HepG2 (cell line): ENCODE measurements around the gene TF. TPM values are rescaled to one million over a fixed set of nuclear protein-coding genes. Genes with fewer than 3 reads are reported as not detected.

Experiments
- HCFC1 ChIP-seq: fragments of 150-350 bp; IDR thresholded peaks from 2 replicates; pipeline ENCODE4 v1.6.1; 2014; ENCODE audit warnings: low read depth, low read length
- PCBP1 ChIP-seq: fragments of 200-400 bp; formaldehyde crosslinking; IDR thresholded peaks from 2 replicates; pipeline ENCODE4 v1.6.1; 2017; ENCODE audit warnings: mild to moderate bottlenecking, low read depth, low read length, borderline replicate concordance
- RFXANK ChIP-seq: IDR thresholded peaks from 2 replicates; pipeline ENCODE4 v1.6.1; 2016
- RNF2 ChIP-seq: fragments of 450-650 bp; conservative IDR thresholded peaks from 2 replicates; pipeline ENCODE4 v1.6.1; 2016; ENCODE audit warnings: low read depth
- STAG1 ChIP-seq: sonication (generic); formaldehyde crosslinking; IDR thresholded peaks from 2 replicates; pipeline ENCODE4 v1.4.0; 2020; ENCODE audit warnings: missing genetic modification reagents
- TBL1XR1 ChIP-seq: fragments of 150-350 bp; IDR thresholded peaks from 2 replicates; pipeline ENCODE4 v1.6.1; 2014; ENCODE audit warnings: borderline replicate concordance, low read length; ENCODE audit not compliant: partially characterized antibody
- ZFYVE20 ChIP-seq: sonication (generic); formaldehyde crosslinking; IDR thresholded peaks from 2 replicates; pipeline ENCODE4 v1.8.0; 2023; ENCODE audit warnings: low read depth, mild to moderate bottlenecking, moderate library complexity, missing genetic modification reagents, borderline replicate concordance
- ZMYM2 ChIP-seq: sonication (generic); formaldehyde crosslinking; IDR thresholded peaks from 2 replicates; pipeline ENCODE4 v1.8.0; 2022; ENCODE audit warnings: mild to moderate bottlenecking, missing genetic modification reagents
- ZNF343 ChIP-seq: sonication (generic); formaldehyde crosslinking; IDR thresholded peaks from 2 replicates; pipeline ENCODE4 v1.4.0; 2020; ENCODE audit warnings: mild to moderate bottlenecking, missing genetic modification reagents
- ZNF446 ChIP-seq: sonication (generic); formaldehyde crosslinking; IDR thresholded peaks from 2 replicates; pipeline ENCODE4 v1.5.0; 2020; ENCODE audit warnings: mild to moderate bottlenecking, missing genetic modification reagents
- ZNF567 ChIP-seq: sonication (generic); formaldehyde crosslinking; IDR thresholded peaks from 2 replicates; pipeline ENCODE4 v1.8.1; 2023; ENCODE audit warnings: mild to moderate bottlenecking, missing genetic modification reagents, borderline replicate concordance
- ZNF703 ChIP-seq: sonication (generic); formaldehyde crosslinking; IDR thresholded peaks from 2 replicates; pipeline ENCODE4 v1.5.1; 2020; ENCODE audit warnings: missing genetic modification reagents, mild to moderate bottlenecking, moderate library complexity, borderline replicate concordance
- ZNF816 ChIP-seq: sonication (generic); formaldehyde crosslinking; IDR thresholded peaks from 2 replicates; pipeline ENCODE4 v1.8.0; 2022; ENCODE audit warnings: missing genetic modification reagents, mild to moderate bottlenecking, borderline replicate concordance
- polyA plus RNA-seq, 8 experiments: library from polyadenylated mRNA; depleted of rRNA in 3 of 8; stranded (reverse) in 7 of 8; unstranded in 1 of 8; fragments of >200 nt; fragmentation: Illumina TruSeq in 4 of 8; extraction: Trizol in 4 of 8; gene quantifications; 2 replicates each; pipeline versions ENCODE4 v1.2.1 to v1.2.3, GENCODE V29; 2011 to 2016; ENCODE audit warnings: low read depth in 4 of 8, missing spikeins in 1 of 8, mixed read lengths in 1 of 8; ENCODE audit not compliant: insufficient read depth in 1 of 8
- total RNA-seq, 5 experiments: library from RNA; depleted of rRNA; stranded (reverse); fragments of >200 nt; fragmentation: Illumina TruSeq; extraction: Trizol; gene quantifications; 2 replicates each; pipeline ENCODE4 v1.2.3, GENCODE V29; 2016; ENCODE audit warnings: low read depth in 1 of 5
- TF ChIP-seq, protein P1 (sequence below): sonication (generic); formaldehyde crosslinking; IDR thresholded peaks from 2 replicates; pipeline ENCODE4 v1.9.0; 2022; ENCODE audit warnings: missing genetic modification reagents, mild to moderate bottlenecking, borderline replicate concordance
- TF ChIP-seq, protein P2 (sequence below): sonication (generic); formaldehyde crosslinking; IDR thresholded peaks from 2 replicates; pipeline ENCODE4 v1.8.1; 2023; ENCODE audit warnings: mild to moderate bottlenecking, missing genetic modification reagents
- TF ChIP-seq, protein P3 (sequence below): sonication (generic); formaldehyde crosslinking; IDR thresholded peaks from 2 replicates; pipeline ENCODE4 v1.4.0; 2020; ENCODE audit warnings: missing genetic modification reagents
- TF ChIP-seq, protein P4 (sequence below): sonication (generic); formaldehyde crosslinking; IDR thresholded peaks from 2 replicates; pipeline ENCODE4 v1.5.0; 2020; ENCODE audit warnings: mild to moderate bottlenecking, missing genetic modification reagents, borderline replicate concordance

Gene TF
- total and polyA plus RNA-seq, 2 of the 13 experiments (the other 11 are each of a cell fraction or from before 2014, with no cell fraction given): 10,074 to 11,821 TPM

DNA sequence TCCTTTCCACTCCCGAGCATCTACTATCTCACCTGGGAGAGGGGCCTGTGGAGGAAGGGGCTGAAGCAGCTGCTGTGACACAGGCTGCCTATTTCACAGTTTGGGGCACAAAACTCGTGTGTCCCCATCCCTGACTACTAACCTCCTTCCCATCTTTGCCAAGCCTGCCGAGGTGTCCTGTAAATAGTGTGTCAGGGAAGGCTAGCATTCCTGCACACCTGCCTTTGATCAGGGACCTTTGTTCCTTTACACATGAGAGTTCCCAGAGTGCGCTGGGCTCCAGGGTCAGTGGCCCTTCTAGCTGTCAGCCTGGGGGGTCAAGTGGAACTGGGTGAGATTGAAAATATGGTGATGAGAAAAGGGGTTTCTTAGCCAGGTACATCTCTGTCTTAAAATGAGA lies 13.0 kb upstream of the TF start (continued):
- TF ChIP-seq, protein P1, sequence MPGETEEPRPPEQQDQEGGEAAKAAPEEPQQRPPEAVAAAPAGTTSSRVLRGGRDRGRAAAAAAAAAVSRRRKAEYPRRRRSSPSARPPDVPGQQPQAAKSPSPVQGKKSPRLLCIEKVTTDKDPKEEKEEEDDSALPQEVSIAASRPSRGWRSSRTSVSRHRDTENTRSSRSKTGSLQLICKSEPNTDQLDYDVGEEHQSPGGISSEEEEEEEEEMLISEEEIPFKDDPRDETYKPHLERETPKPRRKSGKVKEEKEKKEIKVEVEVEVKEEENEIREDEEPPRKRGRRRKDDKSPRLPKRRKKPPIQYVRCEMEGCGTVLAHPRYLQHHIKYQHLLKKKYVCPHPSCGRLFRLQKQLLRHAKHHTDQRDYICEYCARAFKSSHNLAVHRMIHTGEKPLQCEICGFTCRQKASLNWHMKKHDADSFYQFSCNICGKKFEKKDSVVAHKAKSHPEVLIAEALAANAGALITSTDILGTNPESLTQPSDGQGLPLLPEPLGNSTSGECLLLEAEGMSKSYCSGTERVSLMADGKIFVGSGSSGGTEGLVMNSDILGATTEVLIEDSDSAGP (CRISPR knock-in tag): peak; percentile 34; the same call in 1 of the 2 replicates
- no peak for TF ChIP-seq ZNF567 (CRISPR knock-in tag)
- TF ChIP-seq ZNF446 (CRISPR knock-in tag): no peak
- no peak for TF ChIP-seq ZNF703
- TF ChIP-seq ZNF343 (CRISPR knock-in tag): no peak
- TF ChIP-seq TBL1XR1: peak; percentile 79
- TF ChIP-seq, protein P2, sequence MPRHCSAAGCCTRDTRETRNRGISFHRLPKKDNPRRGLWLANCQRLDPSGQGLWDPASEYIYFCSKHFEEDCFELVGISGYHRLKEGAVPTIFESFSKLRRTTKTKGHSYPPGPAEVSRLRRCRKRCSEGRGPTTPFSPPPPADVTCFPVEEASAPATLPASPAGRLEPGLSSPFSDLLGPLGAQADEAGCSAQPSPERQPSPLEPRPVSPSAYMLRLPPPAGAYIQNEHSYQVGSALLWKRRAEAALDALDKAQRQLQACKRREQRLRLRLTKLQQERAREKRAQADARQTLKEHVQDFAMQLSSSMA (CRISPR knock-in tag): no peak
- no peak for TF ChIP-seq HCFC1
- 0 out of 2 replicates have a peak, but pooled peaks have one; percentile 37 for TF ChIP-seq RFXANK (CRISPR knock-in tag)
- TF ChIP-seq, protein P3, sequence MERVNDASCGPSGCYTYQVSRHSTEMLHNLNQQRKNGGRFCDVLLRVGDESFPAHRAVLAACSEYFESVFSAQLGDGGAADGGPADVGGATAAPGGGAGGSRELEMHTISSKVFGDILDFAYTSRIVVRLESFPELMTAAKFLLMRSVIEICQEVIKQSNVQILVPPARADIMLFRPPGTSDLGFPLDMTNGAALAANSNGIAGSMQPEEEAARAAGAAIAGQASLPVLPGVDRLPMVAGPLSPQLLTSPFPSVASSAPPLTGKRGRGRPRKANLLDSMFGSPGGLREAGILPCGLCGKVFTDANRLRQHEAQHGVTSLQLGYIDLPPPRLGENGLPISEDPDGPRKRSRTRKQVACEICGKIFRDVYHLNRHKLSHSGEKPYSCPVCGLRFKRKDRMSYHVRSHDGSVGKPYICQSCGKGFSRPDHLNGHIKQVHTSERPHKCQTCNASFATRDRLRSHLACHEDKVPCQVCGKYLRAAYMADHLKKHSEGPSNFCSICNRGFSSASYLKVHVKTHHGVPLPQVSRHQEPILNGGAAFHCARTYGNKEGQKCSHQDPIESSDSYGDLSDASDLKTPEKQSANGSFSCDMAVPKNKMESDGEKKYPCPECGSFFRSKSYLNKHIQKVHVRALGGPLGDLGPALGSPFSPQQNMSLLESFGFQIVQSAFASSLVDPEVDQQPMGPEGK (CRISPR knock-in tag): peak; percentile 95
- TF ChIP-seq ZFYVE20: no peak
- TF ChIP-seq STAG1 (CRISPR knock-in tag): peak; percentile 25; the same call in 1 of the 2 replicates
- peak; percentile 74; the same call in 1 of the 2 replicates for TF ChIP-seq ZMYM2 (CRISPR knock-in tag)
- peak; percentile 53; the same call in 1 of the 2 replicates for TF ChIP-seq ZNF816 (CRISPR knock-in tag)
- no peak for TF ChIP-seq RNF2
- TF ChIP-seq, protein P4, sequence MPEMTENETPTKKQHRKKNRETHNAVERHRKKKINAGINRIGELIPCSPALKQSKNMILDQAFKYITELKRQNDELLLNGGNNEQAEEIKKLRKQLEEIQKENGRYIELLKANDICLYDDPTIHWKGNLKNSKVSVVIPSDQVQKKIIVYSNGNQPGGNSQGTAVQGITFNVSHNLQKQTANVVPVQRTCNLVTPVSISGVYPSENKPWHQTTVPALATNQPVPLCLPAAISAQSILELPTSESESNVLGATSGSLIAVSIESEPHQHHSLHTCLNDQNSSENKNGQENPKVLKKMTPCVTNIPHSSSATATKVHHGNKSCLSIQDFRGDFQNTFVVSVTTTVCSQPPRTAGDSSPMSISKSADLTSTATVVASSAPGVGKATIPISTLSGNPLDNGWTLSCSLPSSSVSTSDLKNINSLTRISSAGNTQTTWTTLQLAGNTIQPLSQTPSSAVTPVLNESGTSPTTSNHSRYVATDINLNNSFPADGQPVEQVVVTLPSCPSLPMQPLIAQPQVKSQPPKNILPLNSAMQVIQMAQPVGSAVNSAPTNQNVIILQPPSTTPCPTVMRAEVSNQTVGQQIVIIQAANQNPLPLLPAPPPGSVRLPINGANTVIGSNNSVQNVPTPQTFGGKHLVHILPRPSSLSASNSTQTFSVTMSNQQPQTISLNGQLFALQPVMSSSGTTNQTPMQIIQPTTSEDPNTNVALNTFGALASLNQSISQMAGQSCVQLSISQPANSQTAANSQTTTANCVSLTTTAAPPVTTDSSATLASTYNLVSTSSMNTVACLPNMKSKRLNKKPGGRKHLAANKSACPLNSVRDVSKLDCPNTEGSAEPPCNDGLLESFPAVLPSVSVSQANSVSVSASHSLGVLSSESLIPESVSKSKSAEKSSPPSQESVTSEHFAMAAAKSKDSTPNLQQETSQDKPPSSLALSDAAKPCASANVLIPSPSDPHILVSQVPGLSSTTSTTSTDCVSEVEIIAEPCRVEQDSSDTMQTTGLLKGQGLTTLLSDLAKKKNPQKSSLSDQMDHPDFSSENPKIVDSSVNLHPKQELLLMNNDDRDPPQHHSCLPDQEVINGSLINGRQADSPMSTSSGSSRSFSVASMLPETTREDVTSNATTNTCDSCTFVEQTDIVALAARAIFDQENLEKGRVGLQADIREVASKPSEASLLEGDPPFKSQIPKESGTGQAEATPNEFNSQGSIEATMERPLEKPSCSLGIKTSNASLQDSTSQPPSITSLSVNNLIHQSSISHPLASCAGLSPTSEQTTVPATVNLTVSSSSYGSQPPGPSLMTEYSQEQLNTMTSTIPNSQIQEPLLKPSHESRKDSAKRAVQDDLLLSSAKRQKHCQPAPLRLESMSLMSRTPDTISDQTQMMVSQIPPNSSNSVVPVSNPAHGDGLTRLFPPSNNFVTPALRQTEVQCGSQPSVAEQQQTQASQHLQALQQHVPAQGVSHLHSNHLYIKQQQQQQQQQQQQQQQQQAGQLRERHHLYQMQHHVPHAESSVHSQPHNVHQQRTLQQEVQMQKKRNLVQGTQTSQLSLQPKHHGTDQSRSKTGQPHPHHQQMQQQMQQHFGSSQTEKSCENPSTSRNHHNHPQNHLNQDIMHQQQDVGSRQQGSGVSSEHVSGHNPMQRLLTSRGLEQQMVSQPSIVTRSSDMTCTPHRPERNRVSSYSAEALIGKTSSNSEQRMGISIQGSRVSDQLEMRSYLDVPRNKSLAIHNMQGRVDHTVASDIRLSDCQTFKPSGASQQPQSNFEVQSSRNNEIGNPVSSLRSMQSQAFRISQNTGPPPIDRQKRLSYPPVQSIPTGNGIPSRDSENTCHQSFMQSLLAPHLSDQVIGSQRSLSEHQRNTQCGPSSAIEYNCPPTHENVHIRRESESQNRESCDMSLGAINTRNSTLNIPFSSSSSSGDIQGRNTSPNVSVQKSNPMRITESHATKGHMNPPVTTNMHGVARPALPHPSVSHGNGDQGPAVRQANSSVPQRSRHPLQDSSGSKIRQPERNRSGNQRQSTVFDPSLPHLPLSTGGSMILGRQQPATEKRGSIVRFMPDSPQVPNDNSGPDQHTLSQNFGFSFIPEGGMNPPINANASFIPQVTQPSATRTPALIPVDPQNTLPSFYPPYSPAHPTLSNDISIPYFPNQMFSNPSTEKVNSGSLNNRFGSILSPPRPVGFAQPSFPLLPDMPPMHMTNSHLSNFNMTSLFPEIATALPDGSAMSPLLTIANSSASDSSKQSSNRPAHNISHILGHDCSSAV (CRISPR knock-in tag): no peak
- TF ChIP-seq PCBP1: no peak
